HG02973 (cell line): ENCODE data around the gene CDH11.

Experiments used
- ATAC-seq: cut with Tn5 transposase; IDR thresholded peaks from one replicate; pipeline ENCODE4 v1.9.1; 2021; ENCODE audit warnings: moderate library complexity; ENCODE audit not compliant: unreplicated experiment

CDH11 gene

DNA sequence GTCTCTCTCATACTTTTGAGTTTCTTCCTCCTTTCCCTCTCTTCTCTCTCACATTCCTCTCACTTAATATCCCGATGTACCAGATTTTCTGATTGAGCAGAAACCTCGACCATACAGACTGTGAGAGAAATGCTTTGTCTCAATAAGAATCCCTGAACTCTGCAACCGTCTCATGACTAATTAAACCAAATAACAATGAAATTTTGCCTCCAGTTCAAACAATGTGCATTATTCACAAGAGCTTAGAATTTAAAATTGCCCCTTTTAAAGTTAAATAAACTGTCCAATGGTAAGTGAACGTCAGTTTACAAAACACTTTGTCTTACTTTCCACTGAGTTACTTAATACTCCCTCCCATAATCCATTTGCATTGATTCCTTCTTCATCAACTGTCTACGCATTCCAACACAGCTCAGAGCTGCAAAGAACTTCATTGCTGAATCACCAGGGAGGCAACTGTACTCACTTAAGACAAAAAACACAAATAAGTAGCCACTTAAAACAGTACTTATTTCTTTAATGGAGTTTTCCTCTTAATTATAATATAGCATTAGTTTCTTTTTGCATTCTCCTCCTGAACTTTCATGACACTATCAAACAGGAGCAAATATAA lies 4.9 kb downstream of the CDH11 start:
- ATAC-seq = no peak

DNA sequence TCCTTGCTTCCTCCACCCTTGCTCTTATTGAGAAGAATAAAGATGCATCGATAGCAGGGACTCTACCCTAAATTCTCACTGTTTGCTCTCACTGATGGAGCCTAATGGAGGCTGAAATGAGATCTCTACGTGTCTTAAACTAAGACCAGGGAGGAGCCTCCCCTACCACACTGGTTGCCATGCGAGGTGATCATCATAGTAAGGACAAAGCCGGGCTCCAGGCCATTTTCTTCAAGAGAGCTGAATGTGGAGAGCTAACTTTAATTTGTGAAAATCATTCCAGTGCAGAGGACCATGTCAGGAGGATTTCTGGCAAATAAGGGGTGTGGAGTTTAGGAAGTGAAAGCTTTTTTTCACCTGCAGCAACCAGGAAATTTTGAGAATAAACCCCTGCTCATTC lies 5.6 kb downstream of the CDH11 start:
- no peak for ATAC-seq

DNA sequence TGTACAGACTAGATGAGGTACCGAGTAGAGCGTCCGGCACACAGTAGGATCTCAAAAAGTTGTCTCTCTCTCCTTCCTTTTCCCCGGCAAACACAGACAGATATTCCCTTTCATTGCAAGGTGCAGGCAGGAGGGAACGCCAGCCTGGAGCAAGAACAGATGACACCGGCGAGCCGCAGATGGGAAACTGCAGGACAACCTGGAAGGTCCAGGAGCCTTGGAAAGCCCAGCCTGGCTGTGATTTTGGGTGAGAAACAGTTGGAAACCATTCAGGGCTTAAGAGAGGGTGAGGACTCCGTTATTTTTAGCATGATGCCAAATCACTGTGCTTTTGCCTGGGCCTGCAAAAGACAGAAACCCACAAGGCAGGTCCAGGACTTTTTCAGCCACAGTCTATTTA lies 7.3 kb downstream of the CDH11 start:
- ATAC-seq = no peak

DNA sequence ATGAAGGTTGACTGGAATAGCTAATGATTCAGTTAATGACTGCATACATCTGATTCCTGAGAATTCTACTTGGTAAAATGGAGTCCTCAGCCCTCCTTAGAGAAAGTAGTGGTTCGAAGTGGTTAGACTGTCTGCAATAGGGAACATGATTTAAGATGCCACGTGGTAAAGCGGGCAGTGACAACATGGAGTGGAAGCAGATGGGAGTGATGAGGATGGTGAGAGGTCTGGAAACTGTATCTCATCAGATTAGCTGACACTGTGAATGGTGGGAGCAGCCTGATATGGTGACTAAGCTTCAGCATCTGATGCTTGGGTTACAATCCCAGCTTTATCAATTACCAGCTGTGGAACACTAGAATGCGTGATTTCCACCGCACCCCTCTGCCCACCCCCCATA lies 8.4 kb downstream of the CDH11 start:
- no peak for ATAC-seq

DNA sequence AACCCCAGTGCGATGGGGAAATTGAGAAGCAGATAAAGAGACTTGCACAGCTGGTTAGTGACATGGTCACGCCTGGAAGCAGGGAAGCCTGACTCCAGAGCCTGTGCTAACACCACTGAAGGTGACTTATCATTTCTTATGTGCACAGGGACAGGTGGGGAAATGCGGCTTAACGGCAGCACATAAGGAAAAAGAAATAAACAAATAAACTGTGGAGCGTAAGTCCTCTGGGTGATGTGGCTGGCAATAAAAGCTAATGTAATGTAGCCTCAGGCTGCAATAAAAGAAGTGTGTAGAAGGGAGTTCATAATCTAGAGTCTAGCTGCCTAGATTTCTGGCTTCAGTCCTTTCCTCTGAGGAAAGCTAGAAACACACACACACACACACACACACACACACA lies 10.6 kb downstream of the CDH11 start:
- ATAC-seq = no peak

DNA sequence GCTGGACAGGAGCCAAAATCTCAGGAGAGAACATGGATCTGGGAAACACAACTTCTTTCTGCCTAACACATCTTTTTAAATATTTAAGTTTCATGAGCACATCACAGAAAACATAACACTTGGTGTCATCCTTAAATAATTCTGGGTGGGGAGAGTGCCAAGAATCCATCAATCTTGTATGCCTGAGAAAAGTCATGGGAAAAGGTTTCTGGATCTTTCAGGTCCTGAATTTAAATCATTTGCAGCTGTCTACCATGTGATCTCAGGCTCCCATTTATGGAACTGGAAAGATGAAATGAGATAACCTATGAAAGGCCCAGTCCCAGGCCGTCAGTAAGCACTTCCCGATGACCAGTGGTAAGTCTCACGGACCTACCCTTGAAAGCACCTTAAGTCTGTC lies 15.1 kb downstream of the CDH11 start:
- no peak for ATAC-seq

DNA sequence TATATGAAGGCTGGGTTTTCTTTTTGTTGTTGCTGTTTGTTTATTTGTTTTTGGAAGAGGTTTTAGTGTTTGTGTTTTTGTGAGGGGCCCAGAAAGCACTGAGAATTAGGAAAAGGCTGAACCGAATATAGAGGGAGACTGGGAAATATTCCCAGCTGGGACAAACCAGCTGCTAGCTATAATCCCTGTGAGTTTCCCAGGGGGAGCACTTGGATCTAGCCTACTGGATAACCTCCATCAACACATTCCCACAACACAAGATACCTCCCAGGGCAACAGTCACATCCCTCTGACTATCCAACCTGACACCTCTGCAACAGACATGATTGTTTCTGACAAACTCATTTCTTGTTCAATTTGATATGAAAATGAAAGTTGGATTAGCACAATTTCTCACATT lies 16.7 kb downstream of the CDH11 start:
- ATAC-seq = no peak

DNA sequence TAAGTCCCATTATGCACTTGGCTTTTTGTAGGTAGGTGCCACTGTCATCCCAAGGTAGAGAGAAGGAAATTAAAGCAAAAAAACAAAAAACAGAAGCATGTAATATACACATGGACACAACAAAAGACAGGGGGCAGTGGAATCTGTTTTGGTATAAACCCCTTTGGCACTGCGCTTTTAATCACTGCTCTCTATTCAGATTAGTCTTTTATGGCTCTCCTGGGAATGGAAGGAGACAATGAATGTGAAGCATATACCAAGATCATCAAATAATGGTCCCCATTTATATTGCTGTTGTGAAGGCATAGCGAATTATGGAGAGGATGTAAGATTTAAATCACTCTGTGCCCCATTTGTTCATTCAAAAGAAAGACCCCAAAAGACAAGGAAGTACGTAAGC lies 17.4 kb downstream of the CDH11 start:
- no peak for ATAC-seq

DNA sequence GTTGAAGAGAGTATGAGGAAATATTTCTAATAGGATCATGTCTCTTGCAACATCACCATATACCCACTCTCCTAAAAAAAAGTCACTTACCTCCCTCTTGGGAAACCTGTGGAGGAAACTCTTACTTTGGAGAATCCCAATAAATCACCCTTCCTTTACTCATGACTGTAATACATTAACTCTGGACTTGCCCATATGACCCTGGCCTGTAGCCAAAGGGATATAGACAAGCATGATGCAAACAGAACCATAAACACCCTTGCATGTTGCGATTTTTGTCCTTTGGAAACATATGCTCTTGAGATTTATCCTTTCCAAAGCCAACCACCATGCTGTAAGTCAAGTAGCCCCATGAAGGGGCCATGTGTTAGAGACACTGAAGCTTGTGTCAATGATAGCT lies 19.5 kb downstream of the CDH11 start:
- ATAC-seq = no peak

DNA sequence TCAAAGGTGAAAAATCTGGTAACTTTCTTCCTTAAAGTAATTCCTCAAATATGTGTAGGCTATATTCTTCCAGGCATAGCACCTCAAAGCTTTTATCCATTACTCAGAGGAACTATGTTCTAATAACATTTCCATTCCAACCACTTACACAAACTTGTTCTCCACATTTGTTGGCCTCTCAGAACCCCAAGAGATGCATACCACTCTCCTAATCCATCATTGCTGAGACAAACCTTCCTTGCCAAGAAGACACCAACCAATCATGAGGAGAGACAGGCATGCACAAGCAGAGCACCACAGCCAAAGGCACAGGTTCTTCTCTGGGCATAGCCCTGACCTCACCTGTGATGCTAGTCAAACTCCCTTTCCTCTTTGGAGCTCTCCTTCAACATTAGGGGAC lies 20.9 kb downstream of the CDH11 start:
- no peak for ATAC-seq

DNA sequence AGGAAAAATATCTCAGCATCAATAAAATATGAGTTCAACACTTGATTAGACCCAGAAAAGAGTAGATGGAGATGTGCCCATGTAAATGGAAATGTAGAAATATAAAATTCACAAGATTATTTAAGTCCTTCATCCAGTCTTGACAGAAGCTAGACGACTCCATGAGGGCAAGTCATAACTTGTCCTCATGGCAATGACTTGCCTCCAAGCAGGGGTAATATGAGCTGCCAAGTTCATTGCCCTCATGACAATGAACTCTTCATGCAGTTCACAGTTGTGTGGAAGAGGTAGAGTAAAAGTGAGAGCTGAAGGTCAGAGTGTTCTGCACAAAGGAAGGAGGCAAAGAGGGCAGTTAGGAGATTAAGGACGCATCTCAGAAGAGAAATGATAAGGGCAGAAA lies 22.3 kb downstream of the CDH11 start:
- no peak for ATAC-seq

DNA sequence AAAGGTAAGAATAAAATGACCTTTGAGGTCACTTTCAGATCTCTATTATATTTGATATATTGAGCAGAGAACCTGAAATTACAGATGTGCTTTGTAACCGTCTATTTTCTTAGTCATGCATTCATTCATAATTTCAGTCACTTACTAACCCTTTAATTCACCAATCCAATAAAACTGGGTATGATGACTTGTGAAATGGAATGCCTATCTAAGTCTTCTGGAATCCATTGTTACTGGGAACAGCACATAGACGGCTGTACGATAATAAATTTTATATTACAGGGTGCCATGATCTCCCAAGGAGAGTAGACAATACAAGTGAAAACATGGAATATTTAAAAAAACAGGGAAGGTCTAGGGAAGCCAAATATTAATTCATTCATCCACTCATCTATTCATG lies 22.9 kb downstream of the CDH11 start:
- ATAC-seq = no peak

DNA sequence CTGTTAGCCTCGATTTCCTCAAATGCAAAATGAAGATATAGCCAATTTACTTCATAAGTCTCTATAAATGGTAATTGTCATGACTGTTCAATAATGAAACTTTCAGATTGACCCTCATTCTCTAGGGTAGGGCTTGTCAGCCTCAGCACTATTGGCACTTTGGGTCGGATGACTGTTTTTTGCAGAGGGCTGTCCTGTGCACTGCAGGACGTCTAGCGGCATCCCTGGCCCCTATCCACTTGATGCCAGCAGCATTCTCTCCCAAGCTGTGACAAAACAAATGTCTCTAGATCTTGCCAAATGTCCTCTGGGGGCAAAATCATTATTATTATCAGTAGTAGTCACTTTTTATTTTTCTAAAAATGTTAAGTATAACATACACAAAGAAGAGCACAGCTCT lies 24.6 kb downstream of the CDH11 start:
- ATAC-seq = no peak

DNA sequence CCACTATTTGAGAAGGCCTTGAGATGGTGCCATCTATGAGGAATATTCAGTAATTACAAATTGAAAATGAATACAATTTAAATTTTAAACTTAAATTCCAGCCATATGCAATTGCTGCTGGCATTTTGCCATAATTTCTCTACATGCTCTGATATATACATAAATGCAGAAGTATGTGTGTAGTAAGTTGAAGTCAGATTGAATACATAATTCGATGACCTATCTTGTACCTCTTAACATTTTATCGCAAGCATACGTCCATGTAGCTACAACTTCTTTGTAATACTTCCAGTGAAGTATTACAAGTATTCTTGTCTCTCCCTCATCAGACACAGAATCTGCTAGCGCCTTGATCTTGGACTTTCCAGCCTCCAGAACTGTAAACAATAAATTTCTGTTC lies 26.0 kb downstream of the CDH11 start:
- no peak for ATAC-seq

DNA sequence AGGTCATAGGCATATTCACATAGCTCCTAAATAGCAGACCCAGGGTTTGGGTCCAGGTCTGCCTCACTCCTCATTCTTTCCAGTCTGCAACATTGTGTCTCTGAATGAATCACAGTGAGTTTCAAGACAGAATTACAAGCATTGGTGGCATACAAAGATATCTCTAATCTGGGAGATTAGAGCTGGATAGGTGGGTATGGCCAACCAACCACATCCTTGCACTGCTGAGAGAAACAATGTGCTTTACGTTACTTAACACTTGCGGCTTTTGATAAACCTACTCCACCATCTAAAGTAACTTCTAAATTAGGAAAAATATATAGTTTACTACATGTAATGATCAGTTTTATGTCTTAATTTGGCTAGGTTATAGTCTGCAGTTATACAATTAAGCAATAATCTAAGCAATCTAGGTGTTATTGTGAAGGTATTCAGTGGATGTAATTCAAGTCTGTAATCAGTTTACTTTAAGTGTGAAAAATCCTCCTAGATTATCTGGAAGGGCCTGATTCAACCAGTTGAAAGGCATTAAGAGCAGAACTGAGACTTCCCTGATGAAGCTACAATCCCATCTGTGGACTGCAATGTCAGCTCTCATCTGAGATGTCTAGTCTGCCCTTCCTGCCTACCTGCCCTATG lies 26.7 kb downstream of the CDH11 start:
- no peak for ATAC-seq

DNA sequence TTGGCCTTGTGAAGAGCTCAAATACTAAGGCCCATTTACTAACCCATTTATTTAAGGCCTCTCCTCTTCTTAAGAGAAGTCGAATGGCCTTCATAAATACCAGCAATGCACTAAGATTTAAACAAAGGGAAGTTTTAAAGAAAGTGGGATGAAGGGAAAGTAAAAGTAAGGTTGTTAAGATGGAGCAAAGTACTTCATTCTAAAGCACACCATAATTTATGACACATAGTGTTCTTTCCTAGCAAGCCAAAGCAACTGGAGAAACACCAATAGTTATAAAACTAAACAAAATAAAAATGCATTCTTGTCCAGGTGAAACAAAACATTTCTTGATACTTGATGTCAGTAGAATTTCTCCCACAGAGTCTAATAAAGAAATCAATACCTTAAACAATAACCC lies 27.9 kb downstream of the CDH11 start:
- ATAC-seq = no peak

DNA sequence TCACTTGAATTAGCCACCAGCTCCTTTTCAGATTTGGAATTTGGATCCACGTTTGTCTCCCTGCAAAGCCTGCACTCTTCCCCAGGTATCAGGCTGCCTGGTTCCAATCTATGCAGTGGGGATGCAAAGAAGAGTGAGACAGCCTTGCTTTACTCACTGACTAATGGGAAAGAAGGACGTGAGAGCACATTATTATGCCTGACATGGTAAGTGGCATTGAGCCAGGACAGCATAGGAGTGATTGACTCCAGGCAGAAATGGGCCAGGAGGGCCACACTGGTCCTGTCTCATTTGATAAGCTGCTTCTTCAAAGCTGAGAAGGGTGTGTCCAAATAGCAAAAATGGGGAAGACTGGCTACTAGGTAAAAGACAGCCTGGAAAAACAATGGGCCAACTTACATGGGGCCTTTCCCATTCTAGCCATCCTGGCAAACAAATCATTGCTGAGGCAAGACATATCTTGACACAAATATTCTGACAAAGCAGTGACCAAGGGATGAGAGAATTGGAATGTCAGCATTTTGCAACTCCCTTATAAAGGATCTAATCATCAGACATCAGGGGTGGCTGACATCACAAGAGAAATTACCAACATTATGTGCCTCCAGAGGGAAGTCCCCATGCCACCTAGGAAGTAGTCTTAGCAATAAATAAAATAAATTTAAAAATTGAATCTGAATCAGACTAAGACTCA lies 38.6 kb downstream of the CDH11 start:
- no peak for ATAC-seq

DNA sequence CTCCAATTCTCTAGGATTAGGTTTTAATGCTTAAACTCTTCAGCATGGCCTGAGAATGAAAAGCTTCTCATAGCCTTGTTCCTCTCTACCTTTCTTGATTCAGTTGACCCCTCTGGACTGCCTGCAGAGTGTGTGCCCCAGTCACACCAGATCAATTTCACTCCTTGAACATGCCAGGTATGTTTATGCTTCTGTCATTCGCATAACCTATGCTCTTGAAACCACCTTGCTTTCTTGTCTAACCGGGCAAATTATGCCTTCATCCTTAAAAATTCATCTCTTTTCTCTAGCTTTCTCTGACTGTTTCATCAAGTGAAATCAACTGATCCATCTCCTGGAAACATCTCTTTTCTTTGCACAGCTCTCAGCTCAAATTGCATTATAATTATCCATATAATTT lies 42.3 kb downstream of the CDH11 start:
- ATAC-seq = no peak

DNA sequence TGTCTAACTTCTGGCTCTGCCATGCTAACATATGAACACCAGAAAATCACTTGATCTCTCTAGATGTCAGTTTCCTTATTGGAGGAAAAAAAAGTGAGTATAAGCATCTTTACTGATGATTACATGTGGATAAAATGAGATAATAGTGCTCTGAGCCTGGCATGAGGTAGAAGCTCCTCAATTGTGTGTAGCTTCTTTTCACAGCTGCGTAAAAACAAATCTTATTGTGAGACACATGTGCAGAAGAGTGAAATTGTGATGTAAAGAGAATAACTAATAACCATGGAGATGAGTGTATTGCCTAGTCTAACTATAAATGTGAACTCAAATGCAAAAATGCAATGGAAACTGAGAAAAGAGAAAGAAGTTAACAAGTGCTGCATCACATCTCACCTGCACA lies 44.7 kb downstream of the CDH11 start:
- ATAC-seq = no peak

DNA sequence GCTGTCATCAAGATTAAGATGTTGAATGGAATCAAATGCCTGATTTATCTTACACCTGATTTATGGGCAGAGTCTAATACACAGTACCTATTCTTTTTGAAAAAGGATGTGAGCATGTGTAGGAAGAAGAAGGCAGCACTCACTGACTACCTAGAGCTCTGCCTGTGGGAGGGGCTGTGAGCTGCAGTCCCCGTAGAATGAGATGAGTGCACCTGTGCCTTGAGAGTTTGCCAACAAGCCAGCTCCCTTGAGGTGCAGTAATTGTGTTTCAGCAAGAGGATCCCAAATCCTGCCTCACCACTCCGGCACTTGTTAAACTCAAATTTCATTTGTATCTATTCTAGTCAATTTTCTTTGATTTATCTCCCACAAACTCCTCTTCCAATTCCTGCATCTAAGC lies 46.0 kb downstream of the CDH11 start:
- no peak for ATAC-seq

DNA sequence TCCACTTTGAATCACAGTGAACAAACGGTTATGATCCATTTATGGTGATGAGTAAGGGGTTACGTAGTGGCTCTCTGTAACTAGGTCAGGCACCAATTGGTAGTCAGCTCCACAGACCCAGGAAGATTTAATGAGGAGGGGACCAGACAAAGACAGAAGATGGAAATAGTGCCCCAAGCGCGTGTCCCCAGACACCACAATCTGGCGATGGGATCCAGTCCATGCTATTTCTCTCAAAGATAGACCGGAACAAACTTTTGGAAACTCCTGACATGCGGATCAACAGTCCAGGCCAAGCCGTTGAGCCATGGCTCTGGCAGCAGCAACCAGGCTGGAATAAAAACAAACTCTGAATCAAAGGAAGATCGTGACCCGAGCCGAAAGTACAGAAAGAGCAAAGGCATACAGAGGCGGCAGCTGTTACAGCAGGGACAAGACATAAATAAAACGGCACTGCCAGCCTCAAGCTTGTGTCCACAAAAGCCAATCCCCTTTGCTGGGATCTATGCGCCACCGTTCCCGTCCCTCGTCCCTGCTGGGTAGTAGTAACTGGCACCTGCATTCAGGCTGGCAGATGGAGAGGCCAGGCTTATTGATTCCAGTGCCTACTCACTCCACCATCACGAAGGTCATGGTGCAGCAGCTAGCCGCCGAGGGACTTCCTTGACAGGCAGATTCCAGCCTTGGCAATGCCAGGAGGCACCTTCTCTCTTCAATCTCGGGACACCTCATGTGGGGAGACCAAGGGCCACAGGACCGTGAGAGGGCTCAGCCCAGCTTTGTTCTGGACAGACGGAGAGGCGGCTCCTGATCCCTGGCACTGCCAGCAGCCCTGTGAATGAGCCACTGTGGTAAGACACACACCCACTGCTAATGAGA lies 50.2 kb downstream of the CDH11 start:
- no peak for ATAC-seq
